GM18526 (cell line): ENCODE data around the gene RPAP3.

Experiments used
- POLR2A ChIP-seq: IDR thresholded peaks from 3 replicates; pipeline ENCODE4 v1.6.1; 2011; ENCODE audit not compliant: insufficient read length; ENCODE audit errors: extremely low read depth

Gene RPAP3

GRCh38 chr12:47686645-47687240 is 19.1 kb downstream of the RPAP3 start:
- no peak for TF ChIP-seq POLR2A

- no peak for TF ChIP-seq POLR2A
Measured at GRCh38 chr12:47679785-47680184, 26.0 kb downstream of the RPAP3 start.

- no peak for TF ChIP-seq POLR2A
Measured at GRCh38 chr12:47672068-47672467, 33.8 kb downstream of the RPAP3 start.

GRCh38 chr12:47652521-47653234 is 53.2 kb downstream of the RPAP3 start:
- TF ChIP-seq POLR2A, result no peak

GRCh38 chr12:47651368-47652254 is 54.2 kb downstream of the RPAP3 start:
- TF ChIP-seq POLR2A, result no peak

- TF ChIP-seq POLR2A, result no peak
Measured at GRCh38 chr12:47650469-47650868, 55.4 kb downstream of the RPAP3 start.

GRCh38 chr12:47649381-47649780 is 56.4 kb downstream of the RPAP3 start:
- no peak for TF ChIP-seq POLR2A

- TF ChIP-seq POLR2A, result no peak
Measured at GRCh38 chr12:47648056-47648579, 57.7 kb downstream of the RPAP3 start.

- no peak for TF ChIP-seq POLR2A
Measured at GRCh38 chr12:47636908-47637780, 68.7 kb downstream of the RPAP3 start.

GRCh38 chr12:47634127-47634526 is 71.7 kb downstream of the RPAP3 start:
- TF ChIP-seq POLR2A, result no peak

GRCh38 chr12:47621960-47622359 is 83.9 kb downstream of the RPAP3 start:
- TF ChIP-seq POLR2A, result no peak

GRCh38 chr12:47617476-47617875 is 88.4 kb downstream of the RPAP3 start:
- TF ChIP-seq POLR2A, result no peak

- TF ChIP-seq POLR2A, result no peak
Measured at GRCh38 chr12:47616440-47616839, 89.4 kb downstream of the RPAP3 start.

GRCh38 chr12:47615711-47616110 is 90.1 kb downstream of the RPAP3 start:
- TF ChIP-seq POLR2A, result no peak

- no peak for TF ChIP-seq POLR2A
Measured at GRCh38 chr12:47614521-47614920, 91.3 kb downstream of the RPAP3 start.
